Measurements from ENCODE around the gene VKORC1L1.
"Not testable (repeated sequence)": the region's sequence is repeated elsewhere in the genome, so short reads cannot be mapped to it uniquely, and the experiment has no call there.

VKORC1L1 gene

DNA sequence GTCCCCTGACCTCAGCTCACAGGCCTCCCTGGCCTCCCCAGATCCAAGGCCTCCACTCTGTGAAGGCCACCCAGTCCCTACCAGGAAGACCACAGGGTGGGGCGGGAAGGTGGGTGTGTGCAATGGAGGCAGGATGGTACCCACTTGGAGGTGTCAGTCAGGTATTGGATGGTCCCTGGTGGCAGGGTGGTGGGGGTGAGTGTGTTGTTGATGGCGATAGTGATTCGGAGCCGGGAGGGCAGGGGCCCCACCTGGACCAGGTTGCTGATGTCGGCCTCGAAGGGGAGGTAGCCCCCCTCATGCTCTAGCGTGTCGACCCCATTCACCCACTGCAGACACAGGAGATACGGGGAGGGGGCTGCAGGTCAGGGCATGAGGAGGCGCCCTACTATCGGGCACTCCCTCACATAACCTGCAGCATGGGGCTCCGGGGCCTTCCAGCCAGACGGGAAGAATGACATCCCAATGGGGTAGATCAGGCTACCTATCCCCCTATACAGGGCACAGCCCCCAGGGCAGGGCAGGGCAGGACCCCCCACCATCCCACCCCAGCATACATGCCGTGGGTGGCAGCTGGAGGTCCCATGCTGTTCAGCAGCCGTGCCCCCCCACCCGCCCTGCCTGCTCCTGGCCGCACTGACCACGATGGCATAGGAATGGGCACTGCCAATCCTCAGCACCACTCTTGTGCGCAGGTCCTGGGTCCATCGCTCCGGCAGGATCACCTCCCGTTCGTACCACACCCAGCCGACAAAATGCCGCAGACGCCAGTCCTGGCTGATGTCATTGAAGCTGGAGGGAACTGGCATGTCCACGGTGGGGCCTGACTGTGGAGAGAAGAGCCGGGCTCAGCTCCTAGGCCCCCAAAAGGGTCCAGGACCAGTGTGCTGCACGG lies 107.0 kb downstream of the VKORC1L1 start:
- DNase-seq, result no peak

DNA sequence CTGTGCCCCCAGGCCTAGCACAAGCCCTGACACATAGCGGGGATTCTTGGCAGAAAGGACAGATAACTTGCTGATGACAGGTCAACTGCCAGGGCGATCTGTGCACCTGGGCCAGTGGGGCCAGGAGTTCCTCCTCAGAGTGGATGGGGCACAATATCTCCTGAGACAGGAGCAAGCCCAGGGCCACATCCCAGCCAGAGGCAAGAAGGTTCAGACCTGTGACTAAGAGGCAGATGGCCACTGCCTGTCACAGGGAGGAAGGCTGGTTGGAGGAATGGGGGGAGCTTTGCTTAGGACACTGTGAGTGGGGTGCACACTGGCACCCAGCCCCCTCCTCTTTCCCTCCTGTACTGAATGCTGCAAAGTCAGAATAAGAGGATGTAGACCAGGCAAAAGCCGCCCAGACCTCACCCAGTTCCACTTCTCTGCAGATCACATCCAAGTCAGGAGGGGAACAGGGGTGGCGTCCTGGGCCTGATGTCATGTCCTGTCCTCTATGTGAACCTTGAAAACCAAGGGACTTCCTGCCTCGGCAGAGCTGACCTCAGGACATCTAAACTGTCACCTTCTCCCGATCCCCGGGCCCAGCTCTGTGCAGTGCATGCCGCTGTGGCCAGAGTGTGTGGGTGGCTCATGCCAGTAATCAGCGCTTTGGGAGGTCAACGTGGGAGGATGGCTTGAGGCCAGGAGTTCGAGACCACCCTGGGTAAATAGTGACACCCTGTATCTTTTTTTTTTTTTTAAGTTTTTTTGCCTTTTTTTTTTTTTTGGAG lies 107.8 kb downstream of the VKORC1L1 start:
- DNase-seq, result peak; percentile 64

DNA sequence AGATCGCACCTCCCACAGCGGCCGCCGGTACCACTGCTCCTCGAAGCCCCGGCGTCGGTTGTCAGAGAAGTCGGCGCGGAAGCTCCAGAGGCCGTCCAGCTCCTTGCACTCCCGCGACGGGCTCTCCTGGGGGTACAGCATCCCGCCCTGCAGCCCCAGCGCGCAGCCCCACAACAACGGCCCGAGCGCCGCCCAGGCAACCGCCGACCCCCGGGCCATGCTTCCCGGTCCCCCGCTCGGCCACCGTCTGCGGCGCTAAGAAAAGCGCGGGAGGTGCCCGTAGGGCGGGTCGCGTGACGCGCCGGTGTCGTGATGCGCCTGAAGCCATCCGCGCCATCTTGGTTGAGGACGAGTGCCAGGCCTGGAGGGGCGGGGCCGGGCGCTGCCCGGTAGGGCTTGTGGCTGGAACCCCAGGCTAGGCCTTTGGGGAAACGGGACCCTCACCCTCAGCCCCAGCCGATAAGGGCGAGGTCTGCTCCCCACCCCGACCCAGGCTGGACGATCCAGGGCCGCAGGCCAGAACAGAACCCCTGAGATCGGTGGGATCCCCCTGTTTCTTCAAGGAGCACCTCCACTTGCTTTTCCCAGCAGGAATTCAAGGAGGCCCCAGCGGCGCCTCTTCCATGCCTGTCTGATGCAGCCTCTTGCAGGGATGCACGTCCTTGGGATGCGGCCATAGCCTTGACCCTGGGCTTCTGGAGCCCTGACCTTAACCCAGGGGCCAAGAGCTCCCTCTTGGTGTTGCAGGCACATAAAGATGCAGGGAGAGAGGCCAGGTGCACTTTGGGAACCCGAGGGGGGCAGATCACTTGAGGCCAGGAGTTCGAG lies 109.3 kb downstream of the VKORC1L1 start, which contains the start of gene GUSB:
Gene GUSB (minus strand): TSS at position 249 of the 828 bp plus-strand sequence. CDS start 30 bp downstream, at position 219.
- peak; percentile 98 for DNase-seq

DNA sequence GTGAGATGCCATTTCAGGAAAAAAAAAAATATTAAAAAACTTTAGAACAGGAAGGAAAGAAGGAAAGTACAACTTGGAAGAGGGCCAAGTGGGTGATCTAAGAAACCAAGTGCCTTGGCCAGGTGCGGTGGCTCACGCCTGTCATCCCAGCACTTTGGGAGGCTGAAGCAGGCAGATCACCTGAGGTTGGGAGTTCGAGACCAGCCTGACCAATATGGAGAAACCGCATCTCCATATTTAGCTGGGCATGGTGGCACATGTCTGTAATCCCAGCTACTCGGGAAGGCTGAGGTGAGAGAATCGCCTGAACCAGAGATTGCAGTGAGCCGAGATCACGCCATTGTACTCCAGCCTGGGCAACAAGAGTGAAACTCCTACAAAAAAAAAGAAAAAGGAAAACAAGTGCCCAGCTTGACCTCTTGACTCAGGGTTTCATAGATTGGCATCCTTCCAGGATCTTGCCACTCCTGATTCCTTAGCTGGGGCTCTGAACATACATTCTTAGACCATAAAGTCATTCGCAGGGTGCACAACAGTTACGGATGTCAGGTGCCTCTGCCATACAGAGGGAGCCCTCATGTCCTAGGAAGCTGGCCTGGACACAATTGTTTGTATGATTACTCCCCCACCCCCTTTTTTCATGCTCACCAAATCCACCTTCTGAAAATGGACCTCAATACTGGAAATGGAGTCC lies 111.2 kb downstream of the VKORC1L1 start:
- peak; percentile 32 for DNase-seq

DNA sequence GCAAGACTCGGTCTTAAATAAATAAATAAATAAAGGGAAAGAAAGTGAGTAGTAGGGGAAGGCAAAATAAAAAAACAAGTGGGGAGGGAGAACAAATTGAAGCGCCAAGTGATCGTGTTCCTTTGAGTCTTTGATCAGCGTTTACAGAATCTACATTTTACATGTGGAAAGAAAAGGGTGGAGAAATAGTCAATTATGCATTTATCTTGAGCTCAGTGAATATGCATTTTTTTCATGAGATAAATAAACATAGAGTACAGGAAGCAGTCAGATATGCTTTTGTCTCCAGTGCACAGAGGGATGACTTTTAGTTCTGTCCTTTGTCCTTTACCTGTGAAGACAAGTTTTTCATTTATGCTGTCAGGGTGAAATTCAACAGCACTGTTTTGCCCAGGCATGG lies 115.2 kb downstream of the VKORC1L1 start:
- DNase-seq, result no peak

DNA sequence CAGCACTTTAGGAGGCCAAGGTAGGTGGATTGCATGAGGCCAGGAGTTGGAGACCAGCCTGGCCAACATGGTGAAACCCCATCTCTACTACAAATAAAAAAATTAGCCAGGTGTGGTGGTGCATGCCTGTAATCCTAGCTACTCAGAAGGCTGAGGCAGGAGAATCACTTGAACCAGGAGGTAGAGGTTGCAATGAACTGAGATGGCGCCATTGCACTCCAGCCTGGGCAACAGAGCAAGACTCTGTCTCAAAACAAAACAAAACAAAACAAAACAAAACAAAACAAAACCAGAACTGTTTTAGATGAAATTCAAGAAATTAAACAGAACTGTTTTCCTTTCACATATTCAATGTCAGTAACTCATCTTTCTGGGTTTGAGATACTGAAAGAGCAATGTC lies 115.6 kb downstream of the VKORC1L1 start:
- not testable (repeated sequence) for DNase-seq

DNA sequence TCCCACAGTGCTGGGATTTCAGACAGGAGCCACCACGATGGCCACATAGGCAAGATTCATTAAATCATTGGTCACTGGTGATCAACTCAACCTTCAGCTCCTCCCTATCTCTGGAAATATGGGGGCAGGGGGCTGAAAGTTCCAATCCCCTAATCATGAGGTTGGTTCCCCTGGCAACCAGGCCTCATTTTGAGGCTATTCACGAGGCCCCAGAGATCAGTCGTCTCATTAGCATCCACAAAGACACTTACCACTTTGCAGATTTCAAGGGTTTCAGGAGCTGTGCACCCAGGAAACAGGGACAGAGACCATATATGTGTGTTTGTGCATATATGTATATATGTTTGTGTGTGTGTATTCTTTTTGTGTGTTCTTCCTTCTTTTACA lies 116.8 kb downstream of the VKORC1L1 start:
- DNase-seq, result no peak

DNA sequence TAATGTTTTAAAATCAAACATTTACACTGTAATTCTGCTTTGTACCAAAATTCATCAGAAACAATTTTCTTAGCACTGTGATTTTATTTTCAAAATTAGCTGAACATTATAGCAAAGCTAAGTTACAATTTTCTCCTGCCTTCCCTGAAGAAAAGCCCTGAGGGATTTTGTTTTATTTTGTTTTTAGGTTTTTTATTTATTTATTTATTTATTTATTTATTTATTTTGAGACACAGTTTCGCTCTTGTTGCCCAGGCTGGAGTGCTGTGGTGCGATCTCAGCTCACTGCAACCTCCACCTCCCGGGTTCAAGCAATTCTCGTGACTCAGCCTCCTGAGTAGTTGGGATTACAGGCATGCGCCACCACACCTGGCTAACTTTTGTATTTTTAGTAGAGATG lies 119.0 kb downstream of the VKORC1L1 start:
- DNase-seq, result not testable (repeated sequence)

DNA sequence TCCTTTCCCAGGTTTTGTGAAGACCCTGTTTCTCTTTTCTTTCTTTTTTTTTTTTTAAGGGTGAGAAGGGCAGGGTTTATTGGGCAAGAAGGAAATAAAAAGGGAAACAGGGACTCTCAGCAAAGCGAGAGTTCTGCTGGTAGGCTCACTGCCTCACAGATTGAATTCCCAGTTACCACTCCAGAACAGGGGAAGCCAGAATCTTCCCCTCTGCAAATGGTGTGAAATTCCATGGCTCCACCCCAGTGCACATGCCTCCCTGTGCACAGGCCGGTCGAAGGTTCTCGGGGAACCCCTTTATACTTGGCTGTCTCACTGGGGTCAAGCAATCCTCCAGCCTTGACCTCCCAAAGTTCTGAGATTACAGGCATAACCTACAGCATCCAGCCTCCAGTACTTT lies 119.7 kb downstream of the VKORC1L1 start:
- no peak for DNase-seq

DNA sequence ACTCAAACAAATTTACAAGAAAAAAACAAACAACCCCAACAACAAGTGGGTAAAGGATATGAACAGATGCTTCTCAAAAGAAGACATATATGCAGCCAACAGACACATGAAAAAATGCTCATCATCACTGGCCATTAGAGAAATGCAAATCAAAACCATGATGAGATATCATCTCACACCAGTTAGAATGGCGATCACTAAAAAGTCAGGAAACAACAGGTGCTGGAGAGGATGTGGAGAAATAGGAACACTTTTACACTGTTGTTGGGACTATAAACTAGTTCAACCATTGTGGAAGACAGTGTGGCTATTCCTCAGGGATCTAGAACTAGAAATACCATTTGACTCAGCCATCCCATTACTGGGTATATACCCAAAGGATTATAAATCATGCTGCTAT lies 122.1 kb downstream of the VKORC1L1 start:
- DNase-seq, result not testable (repeated sequence)

DNA sequence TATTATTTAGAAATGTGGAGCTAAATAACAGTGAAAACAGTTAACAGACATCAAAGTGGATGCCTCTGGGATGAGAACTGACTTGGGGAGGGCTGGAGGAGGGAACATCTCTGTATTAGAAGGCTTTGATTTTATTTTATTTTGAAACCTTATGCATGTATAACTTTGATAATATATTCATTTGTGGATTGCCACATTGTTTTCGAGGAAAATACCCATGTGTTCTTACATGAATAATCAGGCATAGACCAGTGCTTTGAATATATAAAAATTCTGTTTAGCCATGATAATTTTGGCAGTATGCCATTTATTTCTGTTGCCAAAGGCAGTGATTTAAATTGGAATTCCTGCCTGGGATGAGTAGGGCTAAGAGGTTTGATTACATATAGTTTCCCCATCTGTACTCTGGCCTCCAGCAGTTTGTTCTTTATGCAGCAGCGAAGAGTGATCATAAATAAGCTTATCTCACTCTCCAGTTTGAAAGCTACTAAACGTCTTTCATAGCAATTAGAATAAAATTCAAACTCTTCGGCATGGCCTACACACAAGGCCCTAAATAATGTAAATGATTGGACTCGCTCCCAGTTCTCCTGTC lies 128.0 kb downstream of the VKORC1L1 start:
- not testable (repeated sequence) for DNase-seq

DNA sequence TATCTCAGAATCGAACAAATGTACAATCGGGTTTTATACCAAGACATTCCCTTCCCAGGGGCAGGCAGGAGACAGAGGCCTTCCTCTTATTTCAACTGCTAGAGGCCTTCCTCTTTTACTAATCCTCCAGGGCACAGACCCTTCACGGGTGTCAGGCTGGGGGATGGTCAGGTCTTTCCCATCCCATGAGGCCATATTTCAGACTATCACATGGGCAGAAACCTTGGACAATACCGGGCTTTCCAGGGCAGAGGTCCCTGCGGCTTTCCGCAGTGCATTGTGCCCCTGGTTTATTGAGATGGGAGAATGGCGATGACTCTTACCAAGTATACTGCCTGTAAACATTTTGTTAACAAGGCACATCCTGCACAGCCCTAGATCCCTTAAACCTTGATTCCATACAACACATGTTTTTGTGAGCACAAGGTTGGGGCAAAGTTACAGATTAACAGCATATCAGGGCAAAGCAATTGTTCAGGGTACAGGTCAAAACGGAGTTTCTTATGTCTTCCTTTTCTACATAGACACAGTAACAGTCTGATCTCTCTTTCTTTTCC lies 132.3 kb downstream of the VKORC1L1 start:
- not testable (repeated sequence) for DNase-seq

DNA sequence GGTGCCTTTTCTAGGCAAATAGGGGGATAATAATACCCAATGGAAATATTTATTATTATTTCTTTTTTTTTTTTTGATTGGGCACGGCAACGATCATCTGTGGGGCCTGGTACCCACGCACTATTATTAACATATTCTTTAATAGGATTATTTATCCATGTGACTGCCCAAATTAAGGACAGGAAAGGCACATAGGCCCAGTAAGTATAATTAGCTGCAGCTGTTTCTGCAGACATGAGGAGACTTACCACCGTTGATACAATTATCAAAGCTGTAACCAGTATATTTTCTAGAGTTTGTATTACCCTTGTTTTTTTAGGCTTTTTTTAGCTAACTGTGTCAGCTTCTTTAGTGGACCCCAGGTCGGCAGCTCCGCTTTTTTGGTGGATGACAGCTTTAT lies 134.4 kb downstream of the VKORC1L1 start:
- no peak for DNase-seq

All from DMS53 (cell line).